Stimulated activated naive CD4-positive, alpha-beta T cell (primary cell): Measurements from ENCODE around the gene RUFY2.

Experiments used
- DNase-seq, 6 experiments: peaks; one replicate each; lab custom pipeline; 2025; lab: John Stamatoyannopoulos, UW

Gene RUFY2

GRCh38 chr10:68364101-68364886 lies 42.8 kb downstream of the RUFY2 start:
- no peak for DNase-seq

- no peak for DNase-seq
Observed at GRCh38 chr10:68362590-68362989, 44.5 kb downstream of the RUFY2 start.

- no peak for DNase-seq
Observed at GRCh38 chr10:68359189-68359588, 47.9 kb downstream of the RUFY2 start.

DNA sequence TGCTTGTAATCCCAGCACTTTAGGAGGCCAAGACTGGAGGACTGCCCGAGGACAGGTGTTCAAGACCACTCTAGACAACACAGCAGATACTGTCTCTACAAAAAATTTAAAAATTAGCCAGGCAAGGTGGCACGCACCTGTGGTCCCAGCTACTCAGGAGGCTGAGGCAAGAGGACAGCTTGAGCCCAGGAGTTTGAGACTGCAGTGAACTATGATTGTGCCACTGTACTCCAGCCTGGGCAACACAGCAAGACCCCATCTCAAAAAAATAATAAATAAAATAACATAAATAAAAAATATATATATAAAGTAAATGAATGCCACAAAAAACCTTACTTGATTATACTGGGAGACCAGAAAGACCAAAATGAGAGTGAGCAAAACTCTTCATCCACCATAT lies 53.5 kb downstream of the RUFY2 start:
- DNase-seq: no peak

DNA sequence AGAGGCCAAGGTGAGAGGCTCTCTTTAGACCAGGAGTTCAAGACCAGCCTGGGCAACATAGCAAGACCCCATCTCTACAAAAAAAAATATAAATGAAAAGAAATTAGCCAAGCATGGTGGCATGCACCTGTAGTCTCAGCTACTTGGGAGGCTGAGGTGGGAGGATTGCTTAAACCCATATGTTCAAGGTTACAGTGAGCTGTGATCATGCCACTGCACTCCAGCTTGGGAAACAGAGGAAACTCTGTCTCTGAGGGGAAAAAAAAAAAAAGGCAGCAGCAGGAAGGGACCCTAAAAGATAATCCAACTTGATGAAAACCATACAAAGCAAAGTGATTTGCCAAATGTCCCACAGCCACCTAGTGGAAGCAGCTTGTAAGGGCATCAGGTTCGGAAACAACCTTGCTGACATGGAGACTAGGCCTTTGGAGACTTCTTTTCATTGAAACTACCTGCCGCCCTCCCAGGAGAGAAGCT lies 58.8 kb downstream of the RUFY2 start:
- DNase-seq: peak in 4 of 6 experiments; percentile 9 to 54 (median 34)

DNA sequence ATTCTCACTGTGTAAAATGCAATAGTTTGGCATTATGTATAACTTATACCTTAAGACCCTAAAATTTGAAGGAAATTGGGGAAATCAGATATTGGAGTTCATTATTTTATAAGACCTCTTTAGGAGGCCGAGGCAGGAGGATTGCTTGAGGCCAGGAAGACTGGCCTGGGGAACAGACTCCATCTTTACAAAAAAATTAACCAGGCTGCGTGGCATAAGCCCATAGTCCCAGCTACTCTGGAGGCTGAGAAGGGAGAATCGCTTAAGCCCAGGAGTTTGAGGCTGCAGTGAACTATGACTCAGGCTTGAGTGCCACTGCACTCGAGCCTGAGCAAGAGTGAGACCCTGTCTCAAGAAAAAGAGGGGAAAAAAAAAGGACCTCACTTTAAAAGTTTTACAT lies 60.3 kb downstream of the RUFY2 start:
- no peak for DNase-seq

- no peak for DNase-seq
Observed at GRCh38 chr10:68345621-68346020, 61.5 kb downstream of the RUFY2 start.

DNA sequence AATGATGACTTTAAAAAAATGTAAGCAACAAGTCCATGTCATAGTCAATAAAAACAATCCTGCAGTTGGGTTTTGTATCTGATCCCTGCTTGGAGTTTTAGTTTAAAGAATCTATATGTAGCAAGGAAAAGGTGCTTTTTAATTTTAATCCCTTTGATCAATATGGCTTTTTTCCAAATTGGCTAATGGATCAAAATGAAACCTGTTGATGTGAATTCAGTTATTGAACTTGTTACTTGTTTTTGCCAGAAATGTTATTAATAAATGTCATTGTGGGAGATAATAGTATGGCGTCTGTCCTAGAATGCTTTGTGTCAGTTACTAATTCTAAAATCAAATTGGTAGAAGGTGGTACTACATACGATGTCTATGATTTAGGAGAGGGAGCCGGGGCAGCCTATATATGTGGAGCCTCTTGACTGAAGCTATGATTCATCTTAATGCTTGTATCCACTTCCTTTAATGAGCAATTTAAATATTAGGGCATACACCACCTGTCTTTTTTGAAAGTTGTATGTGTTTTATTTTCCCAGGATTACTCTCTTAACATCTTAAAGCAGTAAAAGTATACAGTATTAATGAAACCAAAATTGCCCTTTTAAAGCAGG lies 64.1 kb downstream of the RUFY2 start:
- no peak for DNase-seq

DNA sequence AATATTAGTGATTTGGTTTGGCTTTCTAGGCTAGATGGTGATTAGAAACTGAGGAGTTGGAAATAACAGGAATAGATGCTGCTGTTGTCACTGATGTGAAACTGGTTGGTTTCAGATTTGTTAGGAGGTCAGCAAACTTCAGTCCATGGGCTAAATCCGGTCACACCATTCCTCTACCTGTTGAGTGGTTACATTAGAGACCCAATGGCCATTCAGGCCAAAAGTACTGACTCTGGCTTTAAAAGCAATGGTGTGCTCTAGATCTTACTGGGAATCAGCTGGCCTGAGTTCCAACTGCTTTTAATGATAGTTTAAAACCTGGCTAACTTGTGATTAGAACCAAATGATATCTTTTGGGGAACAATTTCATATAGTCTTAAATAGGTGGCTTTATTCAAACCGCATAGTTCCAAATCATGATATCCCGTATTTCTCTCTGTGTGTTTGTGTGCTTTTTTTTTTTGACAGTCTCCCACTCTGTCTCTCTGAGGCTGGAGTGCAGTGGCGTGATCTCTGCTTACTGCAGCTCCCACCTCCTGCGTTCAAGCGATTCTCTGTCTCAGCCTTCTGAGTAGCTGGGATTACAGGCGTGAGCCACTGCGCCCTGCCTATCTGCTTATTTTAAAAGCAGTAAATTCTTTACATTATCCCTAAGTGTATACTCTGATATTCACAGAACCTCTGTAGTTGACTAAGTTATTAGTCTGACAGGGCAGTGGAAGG lies 66.6 kb downstream of the RUFY2 start:
- DNase-seq: no peak

DNA sequence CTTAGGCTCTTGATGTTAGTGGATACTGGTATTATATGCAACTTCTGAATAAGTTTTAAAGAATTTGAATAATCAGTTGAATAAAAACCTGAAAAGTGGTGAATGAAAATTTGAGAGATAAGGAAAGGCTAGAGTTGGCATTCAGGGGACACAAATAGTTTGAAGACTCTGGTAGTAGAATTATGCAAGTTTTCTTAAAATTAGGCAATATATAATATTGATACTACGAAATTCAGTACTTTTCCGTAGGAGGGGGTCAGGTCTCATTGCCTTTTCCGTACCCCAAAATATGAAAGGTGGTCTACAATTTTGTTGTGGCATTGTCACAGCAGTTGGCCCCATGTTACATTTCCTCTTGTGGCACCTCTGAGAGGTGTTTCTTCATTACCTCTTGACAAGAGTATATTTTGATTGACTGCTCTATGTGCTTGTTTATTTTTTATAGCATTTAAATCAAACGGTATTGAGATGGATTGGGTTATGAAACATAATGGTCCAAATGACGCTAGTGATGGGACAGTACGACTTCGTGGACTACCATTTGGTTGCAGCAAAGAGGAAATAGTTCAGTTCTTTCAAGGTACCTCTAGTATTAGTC lies 70.2 kb downstream of the RUFY2 start:
- no peak for DNase-seq

DNA sequence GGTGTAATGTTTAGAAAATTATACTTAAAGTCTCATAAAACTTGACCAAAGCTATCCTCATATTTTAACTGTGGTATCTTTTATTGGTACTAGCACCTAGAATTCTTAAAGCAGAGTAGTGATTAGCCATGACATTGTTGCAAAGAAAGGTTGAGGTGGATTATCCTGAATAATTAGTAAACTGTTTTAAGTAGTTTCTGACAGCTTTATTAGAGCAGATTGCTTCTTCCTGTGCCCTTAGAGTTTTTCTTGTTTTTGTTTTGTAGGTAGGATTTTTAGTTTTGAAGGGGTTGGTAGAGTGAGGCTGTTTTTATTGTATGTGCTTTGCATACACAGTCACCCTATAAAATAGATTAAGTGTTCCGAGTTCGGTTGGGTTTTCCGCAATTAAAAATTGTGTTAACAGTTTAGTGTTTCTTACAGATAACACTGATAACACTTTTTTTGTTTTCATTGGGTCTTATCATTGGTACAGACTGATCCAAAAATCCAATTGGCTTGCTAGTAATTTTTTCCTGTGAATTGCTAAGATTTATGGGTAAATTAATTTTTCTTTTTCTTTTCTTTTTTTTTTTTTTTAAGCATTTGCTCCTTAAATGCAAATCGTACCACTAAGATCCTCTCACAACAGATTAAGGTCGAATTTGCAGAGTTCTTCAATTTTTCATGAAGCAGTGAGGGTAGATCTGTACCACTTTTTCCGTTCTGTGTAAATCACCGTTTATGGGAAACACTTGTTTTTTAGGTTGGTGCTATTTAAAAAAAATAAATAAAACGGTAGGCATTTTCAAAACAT lies 72.2 kb downstream of the RUFY2 start:
- DNase-seq: no peak

GRCh38 chr10:68333440-68334431 lies 73.3 kb downstream of the RUFY2 start:
- peak in 1 of 6 experiments; percentile 8 for DNase-seq

DNA sequence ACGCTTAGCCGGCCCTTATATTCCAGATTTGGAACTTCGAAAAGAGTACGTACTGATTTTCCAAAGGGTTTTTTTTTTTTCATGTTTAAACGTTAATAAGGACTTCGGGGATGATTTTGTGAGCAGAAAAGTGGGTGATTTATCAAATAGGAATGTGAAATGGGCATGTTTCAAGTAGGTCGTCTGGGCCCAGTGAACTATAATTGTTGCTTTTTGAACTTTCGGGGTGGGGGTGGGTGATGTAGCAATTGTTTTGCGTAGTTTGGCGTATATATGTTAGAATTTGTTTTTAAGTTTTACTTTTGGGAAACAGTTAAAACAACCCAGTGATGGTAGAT lies 74.0 kb downstream of the RUFY2 start:
- DNase-seq: peak in 3 of 6 experiments; percentile 4 to 34 (median 29)

DNA sequence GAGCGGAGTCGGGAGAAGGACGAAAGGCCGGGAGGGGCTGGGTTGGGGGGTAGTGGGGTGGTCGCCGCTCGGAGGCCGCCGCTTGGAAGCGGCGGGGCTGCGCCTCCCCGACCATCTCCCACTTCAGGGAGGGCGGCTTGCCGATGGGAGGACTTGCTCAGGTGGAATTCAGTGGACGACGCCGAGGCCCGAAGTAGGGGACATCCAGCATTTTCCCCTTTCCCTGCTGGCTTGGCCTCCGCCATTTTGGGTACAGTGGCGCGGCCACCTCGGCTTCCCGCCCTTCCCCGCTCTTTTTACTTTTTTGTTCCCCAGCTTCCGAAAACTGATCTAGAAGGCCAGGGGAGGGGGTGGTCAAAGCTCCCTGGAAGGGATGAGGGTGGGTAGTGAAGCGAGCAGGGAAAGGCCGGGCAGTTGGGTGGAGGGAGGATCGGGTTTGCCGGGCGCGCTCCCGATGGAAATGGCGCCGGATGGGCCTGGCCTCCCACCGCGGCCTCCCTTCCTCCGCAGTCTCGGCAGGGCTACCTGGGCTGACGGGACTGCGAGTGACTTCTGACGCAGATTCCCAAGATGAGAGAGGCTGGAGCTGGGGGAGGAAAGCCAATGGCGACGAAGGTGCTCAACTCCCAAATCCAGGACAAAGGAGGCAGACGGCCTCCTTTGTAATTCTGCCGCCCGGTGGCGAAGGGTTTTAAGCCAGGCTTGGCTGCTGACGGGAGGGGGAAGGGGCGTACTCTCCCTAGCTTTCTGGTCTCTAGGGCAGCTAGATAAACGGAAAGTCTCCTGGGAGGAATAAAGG lies 74.6 kb downstream of the RUFY2 start, which contains the start of gene PBLD:
TSS of gene PBLD (minus strand) at position 670 of the 799 bp plus-strand sequence. CDS start 26,084 bp downstream, outside the sequence.
- DNase-seq: peak; percentile 42 to 76 (median 61)

DNA sequence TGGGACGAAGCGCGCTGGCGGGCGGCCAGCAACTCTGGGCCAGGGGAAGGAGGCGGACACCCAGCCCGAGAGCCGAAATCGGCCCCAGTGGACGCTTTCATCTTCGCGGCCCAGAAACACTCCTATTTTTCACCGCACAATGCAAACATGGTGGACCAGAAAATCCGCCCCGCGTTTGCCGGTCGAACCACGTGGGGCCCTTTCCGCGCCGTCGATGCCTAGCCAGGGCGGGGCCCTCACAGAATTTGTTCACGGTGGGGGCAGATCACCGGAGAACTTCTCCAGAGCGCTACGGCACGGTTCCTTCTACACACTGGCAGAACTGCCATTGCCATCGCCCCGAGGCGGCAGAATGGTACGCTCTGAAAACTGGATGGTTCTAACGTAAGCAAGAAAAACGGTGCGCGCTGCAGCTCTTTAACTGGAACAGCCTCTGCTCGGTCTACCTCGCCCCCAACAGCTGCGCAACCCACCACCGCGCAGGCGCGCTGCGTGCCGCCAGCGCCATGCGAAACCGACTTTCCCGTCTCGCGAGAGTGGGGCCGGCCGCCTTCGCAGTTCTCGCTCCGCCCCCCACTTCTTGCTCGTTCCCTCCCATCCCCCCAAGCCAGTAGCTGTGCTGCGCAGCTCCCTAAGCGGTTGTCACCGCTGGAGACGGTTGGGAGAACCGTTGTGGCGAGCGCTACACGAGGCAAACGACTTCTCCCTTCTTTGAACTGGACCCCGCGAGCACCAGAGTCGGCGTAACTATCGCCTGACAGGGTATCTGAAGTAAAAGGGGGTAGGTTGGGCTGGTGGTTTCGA lies 75.4 kb downstream of the RUFY2 start, which contains the start of gene HNRNPH3:
TSS of gene HNRNPH3 (plus strand) at position 610 of the 804 bp plus-strand sequence. CDS start 5,158 bp downstream, outside the sequence.
- peak; percentile 95 to 99 (median 98) for DNase-seq

DNA sequence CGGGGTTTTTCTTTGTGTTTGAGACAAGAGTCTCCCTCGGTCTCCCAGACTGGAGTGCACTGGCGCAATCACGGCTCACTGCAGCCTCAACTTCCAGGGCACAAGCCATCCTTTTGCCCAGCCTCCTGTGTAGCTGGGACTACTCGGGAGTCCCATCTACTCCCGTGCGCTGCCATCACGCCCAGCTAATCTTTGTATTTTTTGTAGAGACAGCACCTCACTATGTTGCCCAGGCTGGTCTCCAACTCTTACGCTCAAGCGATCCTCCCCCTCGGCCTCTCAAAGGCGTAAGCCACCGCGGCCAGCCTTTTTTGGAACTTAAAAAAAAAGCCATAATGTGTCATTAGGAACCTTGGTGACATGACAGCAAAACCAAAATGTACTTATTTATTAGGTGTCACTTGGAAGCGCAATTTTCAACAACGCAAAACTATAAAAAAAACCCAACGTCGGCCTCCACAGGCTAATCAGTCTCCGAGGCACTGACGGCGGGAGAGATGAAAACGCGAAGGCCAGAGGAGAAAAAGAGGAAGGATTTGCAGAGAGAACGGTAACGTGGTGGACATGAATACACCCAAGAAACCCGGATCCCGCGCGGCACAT lies 76.1 kb downstream of the RUFY2 start:
- peak in 4 of 6 experiments; percentile 8 to 45 (median 24) for DNase-seq

- no peak for DNase-seq
Observed at GRCh38 chr10:68329506-68329861, 77.6 kb downstream of the RUFY2 start.
